Neural progenitor cell (in vitro differentiated cells): Measurements from ENCODE around the gene LMAN2. TPM values are rescaled to one million over a fixed set of nuclear protein-coding genes. Genes with fewer than 3 reads are reported as not detected.
"Not testable (repeated sequence)": the region's sequence is repeated elsewhere in the genome, so short reads cannot be mapped to it uniquely, and the experiment has no call there.

Experiments
- DNase-seq: peaks from one replicate; pipeline ENCODE4 v3.0.0-alpha.2; 2016; ENCODE audit warnings: low spot score
- H2AFZ ChIP-seq: fragments of 200-600 bp; sonication (generic); replicated peaks from 2 replicates; pipeline ENCODE4 v1.6.1; 2016; ENCODE audit warnings: antibody characterized with exemption
- H3F3A ChIP-seq: fragments of 200-600 bp; sonication (generic); 2 replicates; pipeline ENCODE4 v1.6.1; 2016; ENCODE audit warnings: antibody characterized with exemption, low read depth
- H3K27ac ChIP-seq: fragments of 200-600 bp; sonication (generic); 2 replicates; pipeline ENCODE4 v1.5.1; 2016; ENCODE audit warnings: mild to moderate bottlenecking
- H3K27me3 ChIP-seq: fragments of 200-600 bp; sonication (generic); 2 replicates; pipeline ENCODE4 v1.6.1; 2016; ENCODE audit warnings: mild to moderate bottlenecking, moderate library complexity
- H3K36me3 ChIP-seq: fragments of 200-600 bp; sonication (generic); 2 replicates; pipeline ENCODE4 v1.5.1; 2016
- H3K4me1 ChIP-seq: fragments of 200-600 bp; sonication (generic); 2 replicates; pipeline ENCODE4 v1.6.1; 2016; ENCODE audit warnings: mixed run types
- H3K4me2 ChIP-seq: fragments of 200-600 bp; sonication (generic); 2 replicates; pipeline ENCODE4 v1.6.1; 2016
- H3K4me3 ChIP-seq: fragments of 200-600 bp; sonication (generic); 2 replicates; pipeline ENCODE4 v1.5.1; 2016
- H3K79me2 ChIP-seq: fragments of 200-600 bp; sonication (generic); 2 replicates; pipeline ENCODE4 v1.6.1; 2016; ENCODE audit warnings: low read depth
- H3K9ac ChIP-seq: fragments of 200-600 bp; sonication (generic); 2 replicates; pipeline ENCODE4 v1.6.1; 2016
- H3K9me3 ChIP-seq: fragments of 200-600 bp; sonication (generic); 2 replicates; pipeline ENCODE4 v1.5.1; 2016; ENCODE audit warnings: low read depth
- H4K20me1 ChIP-seq: fragments of 200-600 bp; sonication (generic); 2 replicates; pipeline ENCODE4 v1.6.1; 2016; ENCODE audit warnings: low read depth
- H3K27ac Mint-ChIP-seq: 3 replicates; pipeline ENCODE4 v1.8.0; 2021; ENCODE audit warnings: mixed read lengths
- H3K27me3 Mint-ChIP-seq: 2 replicates; pipeline ENCODE4 v1.8.0; 2022; ENCODE audit warnings: low read depth, mild to moderate bottlenecking, inconsistent platforms, moderate library complexity, mixed read lengths; ENCODE audit not compliant: insufficient read depth
- H3K36me3 Mint-ChIP-seq: 3 replicates; pipeline ENCODE4 v1.8.0; 2021; ENCODE audit warnings: mixed read lengths
- H3K4me1 Mint-ChIP-seq: 3 replicates; pipeline ENCODE4 v1.8.0; 2021; ENCODE audit warnings: mixed read lengths
- H3K4me3 Mint-ChIP-seq: 3 replicates; pipeline ENCODE4 v1.8.0; 2021; ENCODE audit warnings: mild to moderate bottlenecking, moderate library complexity, mixed read lengths
- H3K9me3 Mint-ChIP-seq: 3 replicates; pipeline ENCODE4 v1.8.0; 2020; ENCODE audit warnings: mixed read lengths
- EZH2 ChIP-seq: fragments of 200-600 bp; sonication (generic); IDR thresholded peaks from 2 replicates; pipeline ENCODE4 v1.6.1; 2017; ENCODE audit warnings: antibody characterized with exemption, mild to moderate bottlenecking, moderate library complexity
- EZH2phosphoT487 ChIP-seq: fragments of 200-600 bp; sonication (generic); IDR thresholded peaks from 2 replicates; pipeline ENCODE4 v1.6.1; 2017; ENCODE audit warnings: antibody characterized with exemption
- total RNA-seq: library from RNA; depleted of rRNA; stranded (reverse); fragments of >200 nt; gene quantifications from 2 replicates; pipeline ENCODE4 v1.2.3, GENCODE V29; 2015; ENCODE audit warnings: low replicate concordance
- TF ChIP-seq, protein P1 (sequence below): fragments of 200-600 bp; sonication (generic); IDR thresholded peaks from 2 replicates; pipeline ENCODE4 v1.5.1; 2017; ENCODE audit warnings: antibody characterized with exemption, mild to moderate bottlenecking

Gene LMAN2
- total RNA-seq, 1 donor from 2014 or later: 96.5 TPM

DNA sequence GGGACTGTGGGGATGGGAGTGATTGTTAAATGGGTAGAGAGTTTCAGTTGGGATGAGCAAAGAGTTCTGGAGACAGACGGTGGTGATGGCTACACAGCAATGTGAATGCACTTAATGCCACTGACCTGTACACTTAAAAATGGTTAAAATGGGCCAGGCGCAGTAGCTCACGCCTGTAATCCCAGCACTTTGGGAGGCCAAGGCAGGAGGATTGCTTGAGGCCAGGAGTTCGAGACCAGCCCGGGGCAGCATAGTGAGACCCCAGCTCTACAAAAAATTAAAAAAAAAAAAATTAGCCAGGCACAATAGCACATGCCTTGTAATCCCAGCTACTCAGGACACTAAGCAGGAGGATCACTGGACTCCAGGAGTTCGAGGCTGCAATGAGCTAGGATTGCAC, 7.7 kb downstream of the LMAN2 start:
- no peak for DNase-seq
- Mint-ChIP-seq H3K4me3 (no peak overlapping the region), H3K36me3 (peaks cover 8% of the 10 kb centered on the region), H3K9me3 (no peaks in the 10 kb centered on the region), H3K4me1 (no peaks in the 10 kb centered on the region), H3K27ac (no peak overlapping the region), H3K27me3 (peaks cover 2% of the 10 kb centered on the region)
- Histone ChIP-seq H4K20me1 (peaks cover 22% of the 10 kb centered on the region), H3K9ac (no peak overlapping the region), H3K27ac (no peak overlapping the region), H3K4me2 (no peak overlapping the region), H3K4me3 (no peak overlapping the region), H3K27me3 (no peaks in the 10 kb centered on the region), H2AFZ (no peak overlapping the region), H3K4me1 (no peaks in the 10 kb centered on the region), H3K79me2 (peaks cover 72% of the 10 kb centered on the region), H3K9me3 (no peaks in the 10 kb centered on the region), H3K36me3 (peaks cover 4% of the 10 kb centered on the region), H3F3A (peaks cover under 1% of the 10 kb centered on the region)
- no peak for TF ChIP-seq EZH2
- TF ChIP-seq EZH2phosphoT487: no peak
- TF ChIP-seq, protein P1, sequence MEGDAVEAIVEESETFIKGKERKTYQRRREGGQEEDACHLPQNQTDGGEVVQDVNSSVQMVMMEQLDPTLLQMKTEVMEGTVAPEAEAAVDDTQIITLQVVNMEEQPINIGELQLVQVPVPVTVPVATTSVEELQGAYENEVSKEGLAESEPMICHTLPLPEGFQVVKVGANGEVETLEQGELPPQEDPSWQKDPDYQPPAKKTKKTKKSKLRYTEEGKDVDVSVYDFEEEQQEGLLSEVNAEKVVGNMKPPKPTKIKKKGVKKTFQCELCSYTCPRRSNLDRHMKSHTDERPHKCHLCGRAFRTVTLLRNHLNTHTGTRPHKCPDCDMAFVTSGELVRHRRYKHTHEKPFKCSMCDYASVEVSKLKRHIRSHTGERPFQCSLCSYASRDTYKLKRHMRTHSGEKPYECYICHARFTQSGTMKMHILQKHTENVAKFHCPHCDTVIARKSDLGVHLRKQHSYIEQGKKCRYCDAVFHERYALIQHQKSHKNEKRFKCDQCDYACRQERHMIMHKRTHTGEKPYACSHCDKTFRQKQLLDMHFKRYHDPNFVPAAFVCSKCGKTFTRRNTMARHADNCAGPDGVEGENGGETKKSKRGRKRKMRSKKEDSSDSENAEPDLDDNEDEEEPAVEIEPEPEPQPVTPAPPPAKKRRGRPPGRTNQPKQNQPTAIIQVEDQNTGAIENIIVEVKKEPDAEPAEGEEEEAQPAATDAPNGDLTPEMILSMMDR: no peak

DNA sequence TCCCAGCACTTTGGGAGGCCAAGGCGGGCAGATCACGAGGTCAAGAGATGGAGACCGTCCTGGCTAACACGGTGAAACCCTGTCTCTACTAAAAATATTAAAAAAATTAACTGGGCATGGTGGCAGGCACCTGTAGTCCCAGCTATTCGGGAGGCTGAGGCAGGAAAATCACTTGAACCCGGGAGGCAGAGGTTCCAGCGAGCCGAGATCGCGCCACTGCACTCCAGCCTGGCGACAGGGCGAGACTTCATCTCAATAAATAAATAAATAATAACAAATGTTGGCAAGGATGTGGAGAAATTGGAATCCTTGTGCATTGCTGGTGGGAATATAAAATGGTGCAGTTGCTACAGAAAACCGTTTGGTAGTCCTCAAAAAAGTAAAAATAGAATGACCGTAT, 8.5 kb downstream of the LMAN2 start:
- not testable (repeated sequence) for H3K4me1 ChIP-seq, H3K36me3 ChIP-seq, H3K9me3 Mint-ChIP-seq, H3K4me3 Mint-ChIP-seq, H3K4me1 Mint-ChIP-seq, H2AFZ ChIP-seq, H3K9ac ChIP-seq, H3K27ac ChIP-seq, H3K4me2 ChIP-seq, H3K27me3 Mint-ChIP-seq, H3F3A ChIP-seq, H3K27me3 ChIP-seq, H3K4me3 ChIP-seq, H3K27ac Mint-ChIP-seq, H3K36me3 Mint-ChIP-seq, DNase-seq, H3K9me3 ChIP-seq
- Histone ChIP-seq H4K20me1 (peaks cover 22% of the 10 kb centered on the region), H3K79me2 (peaks cover 64% of the 10 kb centered on the region)

DNA sequence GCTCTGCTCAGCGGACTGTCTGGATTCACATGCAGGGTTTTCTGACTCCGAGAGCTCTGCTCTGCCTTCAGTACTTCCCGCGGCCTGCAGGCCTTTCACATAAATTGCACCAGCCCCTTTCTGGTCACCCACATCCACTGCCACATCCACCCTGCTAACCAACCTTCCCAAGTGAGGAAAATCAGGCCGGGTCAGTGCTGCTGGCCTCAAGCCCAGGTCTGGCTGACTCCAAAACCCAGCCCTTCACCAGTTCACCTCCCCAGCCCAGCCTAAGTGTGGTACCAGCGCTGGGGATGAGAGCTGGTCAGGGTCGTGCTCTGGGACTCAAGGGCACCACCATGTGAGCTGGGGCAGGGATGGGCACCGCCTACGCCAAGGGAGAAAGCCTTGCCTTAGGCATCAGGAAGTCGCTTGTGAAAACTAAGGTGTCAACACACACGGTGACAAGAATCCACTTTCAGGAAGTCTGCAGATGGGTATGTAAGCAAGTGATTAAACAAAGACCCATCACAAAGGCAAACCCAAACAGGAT, 12.3 kb downstream of the LMAN2 start:
- Histone ChIP-seq H3K27ac (no peak overlapping the region), H3K4me2 (no peak overlapping the region), H3K9me3 (no peaks in the 10 kb centered on the region), H3F3A (no peaks in the 10 kb centered on the region), H3K36me3 (no peaks in the 10 kb centered on the region), H3K4me1 (no peaks in the 10 kb centered on the region), H3K9ac (no peak overlapping the region), H3K4me3 (no peak overlapping the region), H4K20me1 (peaks cover 14% of the 10 kb centered on the region), H2AFZ (no peak overlapping the region), H3K79me2 (peaks cover 26% of the 10 kb centered on the region), H3K27me3 (no peaks in the 10 kb centered on the region)
- no peaks in the 10 kb centered on the region for H3K4me1 Mint-ChIP-seq
- H3K27me3 Mint-ChIP-seq: peaks cover 4% of the 10 kb centered on the region
- no peak for TF ChIP-seq EZH2
- TF ChIP-seq, protein P1: no peak
- TF ChIP-seq EZH2phosphoT487: no peak
- H3K9me3 Mint-ChIP-seq: no peaks in the 10 kb centered on the region
- no peak overlapping the region for H3K4me3 Mint-ChIP-seq
- H3K27ac Mint-ChIP-seq: no peak overlapping the region
- H3K36me3 Mint-ChIP-seq: peaks cover 12% of the 10 kb centered on the region
- no peak for DNase-seq

DNA sequence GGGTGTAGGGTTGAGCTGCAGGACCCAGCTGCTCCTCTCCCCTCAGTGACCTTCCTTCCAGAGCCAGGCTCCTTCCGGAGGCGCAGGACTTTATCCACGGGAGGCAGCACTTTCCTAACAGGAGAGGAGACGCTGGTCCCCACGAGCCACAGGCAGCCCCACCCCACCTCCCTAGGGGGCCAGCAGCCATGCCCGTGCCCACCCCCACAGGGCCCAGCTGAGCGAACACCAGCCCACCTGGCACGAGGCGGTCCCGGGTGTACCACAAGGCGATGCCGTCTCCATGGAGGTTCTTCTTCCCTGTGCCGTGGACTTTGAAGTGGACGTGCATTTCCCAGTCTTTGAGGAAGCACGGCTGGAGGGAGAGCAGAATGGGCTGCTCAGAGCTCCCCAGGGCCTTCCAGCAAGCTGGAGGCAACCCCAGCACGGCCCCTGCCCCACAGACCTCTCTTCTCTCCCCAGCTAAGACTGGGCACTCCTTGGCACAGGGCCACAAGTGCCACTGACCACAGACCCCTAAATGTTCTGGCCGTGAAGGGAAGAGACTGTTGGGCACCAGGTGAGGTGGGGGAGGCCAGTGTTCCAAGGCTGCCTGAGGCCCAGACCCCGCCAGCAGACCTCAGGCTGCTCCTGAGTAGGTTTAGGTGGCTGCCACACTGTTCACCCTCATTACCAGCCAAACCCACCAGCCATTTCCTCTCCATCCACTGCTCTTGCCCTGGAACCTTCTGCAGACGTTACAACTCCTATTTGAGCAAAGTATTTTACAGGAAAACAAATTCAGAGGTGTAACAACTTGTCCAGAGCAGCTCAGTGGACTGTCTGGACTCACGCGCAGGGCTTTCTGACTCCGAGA, 13.0 kb downstream of the LMAN2 start:
- no peak overlapping the region for H2AFZ ChIP-seq
- H3K9ac ChIP-seq: no peak overlapping the region
- no peaks in the 10 kb centered on the region for H3K36me3 ChIP-seq
- DNase-seq: no peak
- H4K20me1 ChIP-seq: peaks cover 14% of the 10 kb centered on the region
- H3F3A ChIP-seq: no peaks in the 10 kb centered on the region
- no peaks in the 10 kb centered on the region for H3K4me1 Mint-ChIP-seq
- peaks cover 4% of the 10 kb centered on the region for H3K27me3 Mint-ChIP-seq
- H3K9me3 Mint-ChIP-seq: no peaks in the 10 kb centered on the region
- no peaks in the 10 kb centered on the region for H3K9me3 ChIP-seq
- H3K79me2 ChIP-seq: peaks cover 19% of the 10 kb centered on the region
- H3K27ac Mint-ChIP-seq: no peak overlapping the region
- H3K27me3 ChIP-seq: no peaks in the 10 kb centered on the region
- no peak for TF ChIP-seq EZH2
- no peak for TF ChIP-seq EZH2phosphoT487
- no peaks in the 10 kb centered on the region for H3K4me1 ChIP-seq
- H3K36me3 Mint-ChIP-seq: peaks cover 16% of the 10 kb centered on the region
- H3K4me3 Mint-ChIP-seq: no peak overlapping the region
- no peak overlapping the region for H3K27ac ChIP-seq
- H3K4me3 ChIP-seq: no peak overlapping the region
- H3K4me2 ChIP-seq: no peak overlapping the region
